Progenitor cell of endocrine pancreas (in vitro differentiated cells): ENCODE results near the gene SEC22C. TPM values are rescaled to one million over a fixed set of nuclear protein-coding genes. Genes with fewer than 3 reads are reported as not detected.

Experiments
- DNase-seq: peaks from one replicate; pipeline ENCODE4 v3.0.0; 2021; ENCODE audit warnings: low spot score; ENCODE audit not compliant: unreplicated experiment
- H3K27ac Mint-ChIP-seq: 2 replicates; pipeline ENCODE4 v1.8.0; 2021; ENCODE audit warnings: mild to moderate bottlenecking, moderate library complexity, mixed read lengths
- H3K27me3 Mint-ChIP-seq: 2 replicates; pipeline ENCODE4 v1.8.0; 2021; ENCODE audit warnings: mixed read lengths
- H3K36me3 Mint-ChIP-seq: 2 replicates; pipeline ENCODE4 v1.8.0; 2022; ENCODE audit warnings: mixed read lengths; ENCODE audit not compliant: insufficient read depth
- H3K4me1 Mint-ChIP-seq: 2 replicates; pipeline ENCODE4 v1.8.0; 2021; ENCODE audit warnings: low read depth, mixed read lengths
- H3K4me3 Mint-ChIP-seq: 2 replicates; pipeline ENCODE4 v1.8.0; 2021; ENCODE audit warnings: low read depth, mild to moderate bottlenecking, moderate library complexity, mixed read lengths
- H3K9me3 Mint-ChIP-seq: 2 replicates; pipeline ENCODE4 v1.8.0; 2021; ENCODE audit warnings: low read depth, mixed read lengths
- total RNA-seq: library from RNA; stranded (reverse); gene quantifications from 2 replicates; pipeline ENCODE4 v1.2.1, GENCODE V29; 2021
- TF ChIP-seq, protein P1 (sequence below): fragments of 200-600 bp; sonication (generic); IDR thresholded peaks from one replicate; pipeline ENCODE4 v1.5.0; 2021; ENCODE audit warnings: antibody characterized with exemption, mild to moderate bottlenecking; ENCODE audit not compliant: unreplicated experiment

SEC22C gene
- total RNA-seq, 1 donor from 2014 or later: 40.2 TPM

DNA sequence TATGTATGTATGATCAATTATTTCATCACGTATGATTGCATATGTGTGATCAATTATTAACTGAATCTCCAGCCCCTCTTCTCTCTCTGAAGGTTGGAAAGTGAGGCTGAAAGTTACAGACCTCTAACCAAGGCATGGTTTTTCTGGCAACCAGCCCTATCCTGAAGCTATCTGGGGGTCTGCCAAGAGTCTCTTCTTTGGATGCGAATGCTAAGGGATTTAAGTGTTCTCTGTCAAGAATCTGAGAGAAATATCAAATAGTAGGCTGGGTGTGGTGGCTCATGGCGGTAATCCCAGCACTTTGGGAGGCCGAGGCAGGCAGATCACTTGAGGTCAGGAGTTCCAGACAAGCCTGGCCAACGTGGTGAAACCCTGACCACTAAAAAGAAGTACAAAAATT, 26.8 kb upstream of the SEC22C start:
- TF ChIP-seq, protein P1, sequence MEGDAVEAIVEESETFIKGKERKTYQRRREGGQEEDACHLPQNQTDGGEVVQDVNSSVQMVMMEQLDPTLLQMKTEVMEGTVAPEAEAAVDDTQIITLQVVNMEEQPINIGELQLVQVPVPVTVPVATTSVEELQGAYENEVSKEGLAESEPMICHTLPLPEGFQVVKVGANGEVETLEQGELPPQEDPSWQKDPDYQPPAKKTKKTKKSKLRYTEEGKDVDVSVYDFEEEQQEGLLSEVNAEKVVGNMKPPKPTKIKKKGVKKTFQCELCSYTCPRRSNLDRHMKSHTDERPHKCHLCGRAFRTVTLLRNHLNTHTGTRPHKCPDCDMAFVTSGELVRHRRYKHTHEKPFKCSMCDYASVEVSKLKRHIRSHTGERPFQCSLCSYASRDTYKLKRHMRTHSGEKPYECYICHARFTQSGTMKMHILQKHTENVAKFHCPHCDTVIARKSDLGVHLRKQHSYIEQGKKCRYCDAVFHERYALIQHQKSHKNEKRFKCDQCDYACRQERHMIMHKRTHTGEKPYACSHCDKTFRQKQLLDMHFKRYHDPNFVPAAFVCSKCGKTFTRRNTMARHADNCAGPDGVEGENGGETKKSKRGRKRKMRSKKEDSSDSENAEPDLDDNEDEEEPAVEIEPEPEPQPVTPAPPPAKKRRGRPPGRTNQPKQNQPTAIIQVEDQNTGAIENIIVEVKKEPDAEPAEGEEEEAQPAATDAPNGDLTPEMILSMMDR: no peak
- no peaks in the 10 kb centered on the region for H3K27me3 Mint-ChIP-seq
- H3K36me3 Mint-ChIP-seq: peaks cover 16% of the 10 kb centered on the region
- peaks cover 4% of the 10 kb centered on the region for H3K9me3 Mint-ChIP-seq
- DNase-seq: no peak
- no peak overlapping the region for H3K4me3 Mint-ChIP-seq
- H3K27ac Mint-ChIP-seq: no peak overlapping the region
- peaks cover 15% of the 10 kb centered on the region for H3K4me1 Mint-ChIP-seq

DNA sequence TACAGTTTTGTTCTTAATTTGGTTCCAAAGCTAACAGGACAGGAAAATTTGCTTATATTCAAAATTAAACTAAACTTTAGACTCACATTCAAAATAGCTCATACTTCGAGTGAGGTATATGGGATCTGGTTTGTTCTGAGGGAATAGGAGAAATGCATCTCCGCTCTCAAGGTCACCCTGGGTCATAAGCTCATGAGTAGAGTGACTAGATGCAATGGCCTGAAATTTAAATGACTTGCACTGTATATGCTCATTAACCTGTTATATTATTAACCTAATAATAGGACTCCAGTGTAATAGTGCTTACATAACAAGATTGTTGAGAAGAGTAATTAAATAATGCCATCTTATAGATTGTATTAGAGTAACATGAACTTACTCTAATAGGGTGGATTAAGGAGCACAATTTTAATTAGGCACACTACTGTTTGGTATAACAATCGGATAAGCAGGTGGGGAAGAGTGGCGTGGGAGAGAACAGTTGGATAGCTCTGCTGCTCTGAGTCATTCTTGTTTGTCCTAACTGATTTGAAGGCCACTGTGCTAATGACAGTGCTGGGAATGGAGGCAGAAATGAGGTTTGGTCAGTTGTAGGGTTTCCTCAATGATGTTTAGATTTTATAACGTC, 23.9 kb upstream of the SEC22C start:
- Mint-ChIP-seq H3K36me3 (peaks cover 18% of the 10 kb centered on the region), H3K4me1 (peaks cover 20% of the 10 kb centered on the region), H3K27ac (peak overlapping the region; percentile 88), H3K27me3 (no peaks in the 10 kb centered on the region), H3K9me3 (peaks cover 4% of the 10 kb centered on the region), H3K4me3 (no peak overlapping the region)
- TF ChIP-seq, protein P1: no peak
- DNase-seq: no peak

DNA sequence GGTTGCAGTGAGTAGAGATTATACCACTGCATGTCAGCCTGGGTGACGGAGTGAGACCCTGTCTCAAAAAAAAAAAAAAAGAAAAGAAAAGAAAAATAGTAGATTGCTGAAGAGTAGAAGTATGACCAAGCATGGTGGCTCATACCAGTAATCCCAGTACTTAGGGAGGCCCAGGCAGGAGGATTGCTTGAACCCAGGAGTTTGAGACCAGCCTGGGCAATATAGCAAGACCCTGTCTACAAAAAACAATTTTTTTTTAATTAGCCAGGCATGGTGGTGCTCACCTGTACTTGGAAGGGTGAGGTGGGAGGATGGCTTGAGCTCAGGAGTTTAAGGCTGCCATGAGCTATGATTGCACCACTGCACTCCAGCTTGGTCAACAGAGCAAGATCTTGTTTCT, 21.2 kb upstream of the SEC22C start:
- Mint-ChIP-seq H3K27ac (no peak overlapping the region), H3K27me3 (no peaks in the 10 kb centered on the region), H3K4me3 (no peak overlapping the region), H3K36me3 (peaks cover 18% of the 10 kb centered on the region), H3K9me3 (peaks cover 8% of the 10 kb centered on the region), H3K4me1 (peaks cover 17% of the 10 kb centered on the region)
- TF ChIP-seq, protein P1: no peak
- DNase-seq: no peak

DNA sequence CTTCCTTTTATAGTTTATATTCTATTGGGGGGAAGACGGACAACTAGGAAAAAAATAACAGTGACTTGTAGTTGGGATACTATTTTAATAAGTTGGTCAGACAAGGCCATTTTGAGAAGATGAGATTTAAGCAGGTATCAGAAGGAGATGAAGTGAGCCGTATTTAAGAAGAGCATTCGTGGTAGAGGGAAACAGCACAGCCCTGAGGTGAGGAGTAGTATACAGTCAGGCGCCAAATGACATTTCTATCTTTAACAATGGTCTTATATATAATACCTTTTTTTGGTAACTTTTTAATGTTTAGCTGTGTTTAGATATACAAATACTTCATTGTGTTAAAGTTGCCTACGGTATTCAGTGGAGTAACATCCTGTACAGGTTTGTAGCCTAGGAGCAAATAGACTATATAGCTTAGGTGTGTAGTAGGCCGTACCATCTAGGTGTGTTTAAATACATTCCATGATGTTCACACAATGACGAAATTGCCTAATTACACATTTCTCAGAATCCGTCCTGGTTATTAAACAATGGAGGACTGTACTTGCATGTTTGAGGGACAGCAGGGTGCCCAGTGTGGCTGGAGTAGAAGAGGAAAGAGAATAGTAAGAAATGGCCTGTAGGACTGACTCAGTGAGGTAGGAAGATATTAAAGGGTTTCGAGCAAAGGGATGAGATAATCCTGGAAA, 20.3 kb upstream of the SEC22C start:
- Mint-ChIP-seq H3K4me3 (peak overlapping the region; percentile 93), H3K36me3 (peaks cover 17% of the 10 kb centered on the region), H3K27ac (peak overlapping the region; percentile 97), H3K9me3 (peaks cover 8% of the 10 kb centered on the region), H3K27me3 (no peaks in the 10 kb centered on the region), H3K4me1 (peaks cover 17% of the 10 kb centered on the region)
- DNase-seq: no peak
- TF ChIP-seq, protein P1: peak; percentile 25

DNA sequence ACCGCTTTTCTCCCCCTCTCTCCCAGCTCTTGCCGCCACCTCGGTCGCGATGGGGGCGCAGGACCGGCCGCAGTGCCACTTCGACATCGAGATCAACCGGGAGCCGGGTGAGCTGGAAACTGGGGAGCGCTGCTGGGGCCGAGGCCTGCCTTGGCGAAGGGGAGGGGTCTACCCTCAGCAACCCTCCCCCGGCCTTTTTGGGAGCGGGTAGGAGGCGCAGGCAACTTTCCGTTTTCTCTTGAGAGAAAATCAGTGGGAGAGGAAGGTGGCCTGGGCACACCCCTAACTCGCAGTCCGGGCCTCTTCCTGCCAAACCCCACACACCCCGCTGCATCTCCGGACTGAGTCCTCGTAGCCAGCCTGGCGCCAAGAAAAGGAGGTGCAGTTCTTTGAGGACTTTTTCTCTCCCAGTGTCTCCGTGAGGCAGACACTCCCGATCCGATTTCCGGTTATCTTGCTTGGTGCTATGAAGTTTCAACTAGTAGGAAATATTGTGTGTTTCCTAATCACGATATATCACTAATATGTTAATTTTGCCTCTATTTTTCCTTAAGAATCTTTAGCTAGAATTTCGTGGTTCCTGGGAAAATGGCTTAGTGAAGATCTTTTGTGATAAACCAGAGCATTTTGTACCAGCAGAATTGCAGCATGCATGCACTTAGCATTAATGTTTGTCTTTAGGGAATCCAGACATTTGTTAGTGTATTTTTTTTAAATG, 19.4 kb upstream of the SEC22C start:
- DNase-seq: no peak
- TF ChIP-seq, protein P1: no peak
- Mint-ChIP-seq H3K27me3 (no peaks in the 10 kb centered on the region), H3K27ac (peak overlapping the region; percentile 97), H3K9me3 (peaks cover 8% of the 10 kb centered on the region), H3K4me1 (peaks cover 15% of the 10 kb centered on the region), H3K4me3 (peak overlapping the region; percentile 93), H3K36me3 (peaks cover 16% of the 10 kb centered on the region)
